Panc1 (cell line): ENCODE measurements around the gene FAM13A. TPM values are rescaled to one million over a fixed set of nuclear protein-coding genes. Genes with fewer than 3 reads are reported as not detected.

Experiments
- ATAC-seq: fragments of 200-7000 bp; cut with Tn5 transposase; 2 replicates; pipeline ENCODE4 v1.9.1; 2020; ENCODE audit warnings: mild to moderate bottlenecking, moderate library complexity
- BruUV-seq: library from RNA; stranded (reverse); fragments of 400-500 nt; replicated peaks from 2 replicates; lab custom pipeline; 2021; lab: Mats Ljungman, UMichigan
- CTCF ChIA-PET: fragments of 300-600 bp; sonication (Branson Sonifier 250); formaldehyde crosslinking; loops from one replicate; lab custom pipeline; 2022; ENCODE audit warnings: antibody characterized with exemption; lab: Charles Lee
- POLR2A ChIA-PET: fragments of 300-600 bp; sonication (Branson Sonifier 250); formaldehyde crosslinking; loops from one replicate; lab custom pipeline; 2022; ENCODE audit warnings: antibody characterized with exemption; lab: Charles Lee
- DNase-seq: peaks from one replicate; pipeline ENCODE4 v3.0.0-alpha.2; 2010; ENCODE audit warnings: low read depth, low spot score
- H3K27ac ChIP-seq: 2 replicates; pipeline ENCODE4 v1.5.1; 2011; ENCODE audit warnings: mild to moderate bottlenecking, low read length, inconsistent platforms
- H3K27me3 ChIP-seq: fragments of 200-500 bp; sonication (Bioruptor generic); 2 replicates; pipeline ENCODE4 v1.6.0; 2014; ENCODE audit warnings: low read length, inconsistent platforms; ENCODE audit not compliant: control insufficient read depth, insufficient read depth
- H3K36me3 ChIP-seq: fragments of 200-500 bp; sonication (Bioruptor generic); 2 replicates; pipeline ENCODE4 v1.5.1; 2014; ENCODE audit warnings: inconsistent platforms, mild to moderate bottlenecking, low read length, moderate library complexity; ENCODE audit not compliant: control insufficient read depth, insufficient read depth
- H3K4me1 ChIP-seq: 2 replicates; pipeline ENCODE4 v1.5.1; 2011; ENCODE audit warnings: inconsistent platforms, mild to moderate bottlenecking, low read length, moderate library complexity; ENCODE audit not compliant: control insufficient read depth, insufficient read depth
- H3K4me3 ChIP-seq, 2 experiments: 2 replicates each; pipeline ENCODE4 v1.5.1; 2011 to 2012; ENCODE audit warnings: low read depth in 2 of 2, low read length in 2 of 2, mild to moderate bottlenecking in 2 of 2, inconsistent platforms in 1 of 2, moderate library complexity in 1 of 2
- H3K9me3 ChIP-seq: fragments of 200-500 bp; sonication (Bioruptor generic); 2 replicates; pipeline ENCODE4 v1.5.1; 2014; ENCODE audit warnings: low read depth, mild to moderate bottlenecking, inconsistent platforms, low read length, moderate library complexity; ENCODE audit not compliant: control insufficient read depth, insufficient read depth
- POLR2AphosphoS5 ChIP-seq: IDR thresholded peaks from 2 replicates; pipeline ENCODE4 v1.6.1; 2012; ENCODE audit warnings: mild to moderate bottlenecking, low read depth, low read length, moderate library complexity
- SIN3A ChIP-seq: IDR thresholded peaks from 2 replicates; pipeline ENCODE4 v1.6.1; 2012; ENCODE audit warnings: low read depth, mild to moderate bottlenecking, low read length, moderate library complexity, borderline replicate concordance; ENCODE audit not compliant: insufficient read depth
- TCF7L2 ChIP-seq: IDR thresholded peaks from 2 replicates; pipeline ENCODE4 v1.6.1; 2011; ENCODE audit warnings: mild to moderate bottlenecking, low read depth, low read length, inconsistent platforms
- in situ Hi-C: cut with HindIII; loops from 2 replicates; pipeline ENCODE4 v1.10.0; 2016; ENCODE audit warnings: low sequenced_read_pairs, low pct_unique_long_range_greater_than_20kb
- intact Hi-C: fragments of 100-400 bp; cut with micrococcal nuclease; formaldehyde crosslinking; loops from one replicate; pipeline ENCODE4 v1.10.0; 2022; ENCODE audit not compliant: unreplicated experiment
- total RNA-seq: library from RNA; stranded (reverse); gene quantifications from one replicate; pipeline ENCODE4 v1.2.1, GENCODE V29; 2021; ENCODE audit not compliant: unreplicated experiment
- TF ChIP-seq, protein P1 (sequence below), 2 experiments: IDR thresholded peaks; 2 replicates each; pipeline ENCODE4 v1.6.1; 2011 to 2012; ENCODE audit warnings: low read depth in 2 of 2, control low read depth in 1 of 2, low read length in 1 of 2, mild to moderate bottlenecking in 1 of 2, moderate library complexity in 1 of 2; ENCODE audit not compliant: insufficient read depth in 1 of 2
- TF ChIP-seq, protein P2 (sequence below): fragments of 450-650 bp; IDR thresholded peaks from 2 replicates; pipeline ENCODE4 v1.5.1; 2017; ENCODE audit warnings: mild to moderate bottlenecking

The FAM13A gene
- total RNA-seq, 1 experiment from 2014 or later: 5.8 TPM

DNA sequence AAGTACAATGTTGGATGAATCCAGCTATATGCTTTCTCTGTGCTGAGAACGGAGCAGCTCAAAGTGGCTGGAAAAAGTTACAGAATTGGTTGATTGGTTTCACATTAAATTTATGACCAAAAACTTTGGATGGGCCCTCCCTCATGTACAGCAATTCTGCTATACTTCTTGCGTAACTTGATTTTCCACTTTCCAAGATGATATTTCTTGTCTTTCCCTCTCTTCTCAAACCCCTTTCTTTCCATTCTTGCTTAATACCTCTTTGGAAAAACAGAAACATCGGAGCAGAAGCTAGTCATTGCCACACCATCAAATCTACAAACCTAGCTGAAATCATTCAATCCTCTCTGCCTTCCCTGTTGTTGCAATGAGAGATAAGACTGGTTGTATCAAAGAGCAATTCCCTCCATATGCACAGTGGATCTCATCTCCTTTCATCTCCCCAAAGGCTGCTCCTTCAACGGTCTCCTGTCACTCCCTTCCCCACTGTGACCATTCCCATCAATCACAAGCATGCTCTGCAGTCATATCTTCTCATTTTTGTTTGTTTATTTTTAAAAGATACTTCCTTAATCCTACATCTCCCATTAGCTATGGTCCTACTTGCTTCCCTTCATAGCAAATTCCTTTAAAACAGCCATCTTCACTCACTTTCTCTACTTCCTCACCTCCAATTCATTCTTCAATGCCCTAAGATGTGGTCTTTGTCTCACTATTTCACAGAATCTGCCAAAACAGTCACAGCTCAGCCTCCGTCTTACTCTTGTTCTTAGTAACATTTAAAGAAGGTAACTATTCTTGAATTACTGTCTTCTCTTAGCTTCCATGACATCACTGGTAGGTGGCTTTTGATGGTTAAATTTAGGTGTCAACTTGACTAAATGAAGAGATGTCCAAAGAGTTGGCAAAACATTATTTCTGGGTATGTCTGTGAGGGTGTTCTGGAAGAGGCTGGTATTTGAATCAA, 145.5 kb downstream of the FAM13A start:
- no TSS peak for BruUV-seq
- Histone ChIP-seq H3K36me3 (no peaks in the 10 kb centered on the region), H3K4me1 (no peaks in the 10 kb centered on the region), H3K27ac (no peak overlapping the region), H3K9me3 (no peaks in the 10 kb centered on the region), H3K27me3 (no peaks in the 10 kb centered on the region), H3K4me3 (no peak overlapping the region)
- TF ChIP-seq, protein P1, sequence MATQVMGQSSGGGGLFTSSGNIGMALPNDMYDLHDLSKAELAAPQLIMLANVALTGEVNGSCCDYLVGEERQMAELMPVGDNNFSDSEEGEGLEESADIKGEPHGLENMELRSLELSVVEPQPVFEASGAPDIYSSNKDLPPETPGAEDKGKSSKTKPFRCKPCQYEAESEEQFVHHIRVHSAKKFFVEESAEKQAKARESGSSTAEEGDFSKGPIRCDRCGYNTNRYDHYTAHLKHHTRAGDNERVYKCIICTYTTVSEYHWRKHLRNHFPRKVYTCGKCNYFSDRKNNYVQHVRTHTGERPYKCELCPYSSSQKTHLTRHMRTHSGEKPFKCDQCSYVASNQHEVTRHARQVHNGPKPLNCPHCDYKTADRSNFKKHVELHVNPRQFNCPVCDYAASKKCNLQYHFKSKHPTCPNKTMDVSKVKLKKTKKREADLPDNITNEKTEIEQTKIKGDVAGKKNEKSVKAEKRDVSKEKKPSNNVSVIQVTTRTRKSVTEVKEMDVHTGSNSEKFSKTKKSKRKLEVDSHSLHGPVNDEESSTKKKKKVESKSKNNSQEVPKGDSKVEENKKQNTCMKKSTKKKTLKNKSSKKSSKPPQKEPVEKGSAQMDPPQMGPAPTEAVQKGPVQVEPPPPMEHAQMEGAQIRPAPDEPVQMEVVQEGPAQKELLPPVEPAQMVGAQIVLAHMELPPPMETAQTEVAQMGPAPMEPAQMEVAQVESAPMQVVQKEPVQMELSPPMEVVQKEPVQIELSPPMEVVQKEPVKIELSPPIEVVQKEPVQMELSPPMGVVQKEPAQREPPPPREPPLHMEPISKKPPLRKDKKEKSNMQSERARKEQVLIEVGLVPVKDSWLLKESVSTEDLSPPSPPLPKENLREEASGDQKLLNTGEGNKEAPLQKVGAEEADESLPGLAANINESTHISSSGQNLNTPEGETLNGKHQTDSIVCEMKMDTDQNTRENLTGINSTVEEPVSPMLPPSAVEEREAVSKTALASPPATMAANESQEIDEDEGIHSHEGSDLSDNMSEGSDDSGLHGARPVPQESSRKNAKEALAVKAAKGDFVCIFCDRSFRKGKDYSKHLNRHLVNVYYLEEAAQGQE (IDR thresholded peaks at IDR 0.05; ENCODE audit: insufficient read depth in 1 of 2, low read depth in 2 of 2, low read length in 1 of 2): no peak
- TF ChIP-seq, protein P2, sequence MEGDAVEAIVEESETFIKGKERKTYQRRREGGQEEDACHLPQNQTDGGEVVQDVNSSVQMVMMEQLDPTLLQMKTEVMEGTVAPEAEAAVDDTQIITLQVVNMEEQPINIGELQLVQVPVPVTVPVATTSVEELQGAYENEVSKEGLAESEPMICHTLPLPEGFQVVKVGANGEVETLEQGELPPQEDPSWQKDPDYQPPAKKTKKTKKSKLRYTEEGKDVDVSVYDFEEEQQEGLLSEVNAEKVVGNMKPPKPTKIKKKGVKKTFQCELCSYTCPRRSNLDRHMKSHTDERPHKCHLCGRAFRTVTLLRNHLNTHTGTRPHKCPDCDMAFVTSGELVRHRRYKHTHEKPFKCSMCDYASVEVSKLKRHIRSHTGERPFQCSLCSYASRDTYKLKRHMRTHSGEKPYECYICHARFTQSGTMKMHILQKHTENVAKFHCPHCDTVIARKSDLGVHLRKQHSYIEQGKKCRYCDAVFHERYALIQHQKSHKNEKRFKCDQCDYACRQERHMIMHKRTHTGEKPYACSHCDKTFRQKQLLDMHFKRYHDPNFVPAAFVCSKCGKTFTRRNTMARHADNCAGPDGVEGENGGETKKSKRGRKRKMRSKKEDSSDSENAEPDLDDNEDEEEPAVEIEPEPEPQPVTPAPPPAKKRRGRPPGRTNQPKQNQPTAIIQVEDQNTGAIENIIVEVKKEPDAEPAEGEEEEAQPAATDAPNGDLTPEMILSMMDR: no peak
- TF ChIP-seq SIN3A (no peak), TCF7L2 (no peak), POLR2AphosphoS5 (no peak)
- in situ Hi-C loops: no loop called here
- ChIA-PET CTCF (no interaction called here), POLR2A (no interaction called here)
- intact Hi-C loops: no loop called here
- no peak for DNase-seq
- ATAC-seq: no peak

DNA sequence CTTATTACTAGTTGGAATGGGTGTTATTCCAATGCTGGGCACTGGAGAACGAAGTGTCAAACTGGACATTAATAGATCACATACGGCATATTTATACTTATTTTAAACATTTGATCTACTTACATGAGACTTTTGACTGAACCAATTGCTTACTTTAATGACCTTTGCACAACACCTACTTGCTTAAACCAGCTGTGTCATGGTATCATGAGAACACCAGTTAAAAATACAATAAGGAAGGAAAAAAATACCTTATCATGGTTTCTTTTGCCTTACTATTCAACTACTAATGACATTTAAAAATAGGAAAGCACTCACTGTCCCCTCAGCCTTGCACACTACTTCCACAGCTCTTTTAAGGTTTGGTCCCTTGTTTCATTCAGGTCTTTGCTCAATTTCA, 146.9 kb downstream of the FAM13A start:
- ChIA-PET CTCF (no interaction called here), POLR2A (no interaction called here)
- ATAC-seq (no peak), DNase-seq (no peak)
- Histone ChIP-seq H3K4me1 (no peaks in the 10 kb centered on the region), H3K27me3 (no peaks in the 10 kb centered on the region), H3K4me3 (no peak overlapping the region), H3K9me3 (no peaks in the 10 kb centered on the region), H3K27ac (no peak overlapping the region), H3K36me3 (no peaks in the 10 kb centered on the region)
- intact Hi-C loops: no loop called here
- BruUV-seq: no TSS peak
- TF ChIP-seq SIN3A: no peak
- TF ChIP-seq POLR2AphosphoS5: no peak
- TF ChIP-seq, protein P1 (IDR thresholded peaks at IDR 0.05; ENCODE audit: insufficient read depth in 1 of 2, low read depth in 2 of 2, low read length in 1 of 2): no peak
- no peak for TF ChIP-seq TCF7L2
- TF ChIP-seq, protein P2: no peak
- in situ Hi-C loops: no loop called here
